GM12865 (cell line): ENCODE measurements around the gene BAHCC1.
A peak's percentile ranks its signal among the peaks of the same experiment; 100 is the strongest.

Experiments
- DNase-seq: peaks from one replicate; pipeline ENCODE4 v3.0.0; 2010; ENCODE audit warnings: low read depth
- H3K4me3 ChIP-seq: 2 replicates; pipeline ENCODE4 v1.5.1; 2011; ENCODE audit warnings: mild to moderate bottlenecking, low read depth, low read length, control low read depth
- CTCF ChIP-seq: IDR thresholded peaks from 2 replicates; pipeline ENCODE4 v1.5.1; 2011; ENCODE audit warnings: low read length, control low read depth, low read depth, inconsistent platforms; ENCODE audit not compliant: insufficient read depth; ENCODE audit errors: missing control alignments

BAHCC1 gene

DNA sequence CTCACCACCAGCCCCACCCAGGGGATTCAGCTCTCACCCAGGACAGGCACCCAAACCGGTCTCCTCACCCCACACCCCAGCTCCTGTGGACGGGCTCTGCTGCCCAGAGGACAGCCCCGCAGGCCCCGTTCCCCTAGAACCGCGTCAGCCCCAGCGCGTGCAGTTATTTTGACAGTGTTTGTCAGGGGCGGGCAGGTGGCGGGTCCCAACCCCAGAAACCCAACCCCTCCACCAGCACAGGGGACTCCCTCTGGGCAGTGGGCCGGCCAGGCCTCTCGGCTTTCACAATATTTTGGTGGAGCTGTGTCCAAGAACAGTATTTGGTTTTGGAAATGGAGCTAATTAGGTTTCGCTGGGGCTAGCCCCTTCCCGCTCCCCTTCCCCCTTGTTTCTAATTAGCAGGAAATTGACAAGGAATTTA, 44.8 kb downstream of the BAHCC1 start:
- H3K4me3 ChIP-seq, result no peak overlapping the region
- DNase-seq, result no peak
- no peak for TF ChIP-seq CTCF

- TF ChIP-seq CTCF, result peak; percentile 65
- DNase-seq, result peak; percentile 47
- no peak overlapping the region for H3K4me3 ChIP-seq
Measured at GRCh38 chr17:81440511-81441244, 45.4 kb downstream of the BAHCC1 start.

GRCh38 chr17:81442791-81443190, 47.5 kb downstream of the BAHCC1 start:
- no peak overlapping the region for H3K4me3 ChIP-seq
- DNase-seq, result no peak
- no peak for TF ChIP-seq CTCF

DNA sequence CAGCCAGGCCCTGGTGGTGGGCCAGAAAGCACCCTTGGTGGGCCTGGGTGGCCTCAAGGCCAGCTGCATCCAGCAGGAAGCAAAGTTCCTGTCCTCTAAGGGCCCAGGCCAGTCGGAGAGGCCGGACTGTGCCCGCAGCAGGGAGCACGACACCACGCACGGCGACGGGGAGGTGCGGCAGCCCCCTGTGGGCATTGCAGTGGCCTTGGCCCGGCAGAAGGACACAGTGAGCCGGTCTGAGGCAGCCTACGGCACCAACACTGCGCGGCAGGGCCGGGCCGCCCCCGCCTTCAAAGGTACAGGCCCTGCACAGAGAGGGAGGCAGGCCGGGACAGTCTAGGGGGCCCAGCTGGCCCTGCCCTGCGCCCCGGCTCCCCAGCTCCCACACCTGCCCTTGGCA, 48.0 kb downstream of the BAHCC1 start:
- H3K4me3 ChIP-seq, result no peak overlapping the region
- DNase-seq, result no peak
- no peak for TF ChIP-seq CTCF

DNA sequence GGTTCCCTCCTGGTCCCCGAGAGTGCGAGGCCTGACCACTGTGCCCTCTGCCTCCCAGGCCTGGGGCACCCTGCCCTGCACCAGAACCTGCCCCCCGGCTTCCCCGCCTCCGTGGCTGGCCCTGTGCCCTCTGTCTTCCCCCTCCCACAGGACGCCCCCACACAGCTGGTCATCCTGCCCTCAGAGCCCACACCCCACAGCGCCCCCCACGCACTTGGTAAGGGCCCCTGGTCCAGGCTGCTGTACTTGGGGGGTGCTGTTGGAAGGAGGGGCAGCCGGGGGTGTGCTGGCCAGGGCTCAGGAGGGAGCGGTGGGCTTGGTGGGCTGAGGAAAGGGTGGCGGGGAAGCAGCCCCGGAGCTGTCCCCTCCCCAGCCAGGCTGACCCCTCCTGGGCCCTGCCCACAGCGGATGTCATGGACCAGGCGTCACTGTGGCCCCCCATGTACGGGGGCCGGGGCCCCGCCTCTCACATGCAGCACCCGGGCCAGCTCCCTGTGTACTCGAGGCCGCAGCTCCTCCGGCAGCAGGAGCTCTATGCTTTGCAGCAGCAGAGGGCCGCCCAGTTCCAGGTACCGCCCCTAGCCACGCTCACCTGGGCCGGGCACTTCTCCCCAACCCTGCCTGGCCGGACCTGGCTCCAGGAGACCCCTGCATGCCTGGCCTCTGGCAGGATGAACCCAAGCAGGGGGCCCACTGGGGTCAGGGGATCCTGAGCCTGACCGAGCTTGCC, 49.5 kb downstream of the BAHCC1 start:
- TF ChIP-seq CTCF, result no peak
- DNase-seq, result no peak
- H3K4me3 ChIP-seq, result no peak overlapping the region

GRCh38 chr17:81445642-81446503, 50.6 kb downstream of the BAHCC1 start:
- DNase-seq, result no peak
- H3K4me3 ChIP-seq, result no peak overlapping the region
- TF ChIP-seq CTCF, result no peak
